ENCODE results near the gene NDFIP2. TPM values are rescaled to one million over a fixed set of nuclear protein-coding genes. Genes with fewer than 3 reads are reported as not detected.
A peak's percentile ranks its signal among the peaks of the same experiment; 100 is the strongest.

NDFIP2 gene
- total and polyA plus RNA-seq, 7 donors: 14.7 to 48.2 (median 28.3) TPM

DNA sequence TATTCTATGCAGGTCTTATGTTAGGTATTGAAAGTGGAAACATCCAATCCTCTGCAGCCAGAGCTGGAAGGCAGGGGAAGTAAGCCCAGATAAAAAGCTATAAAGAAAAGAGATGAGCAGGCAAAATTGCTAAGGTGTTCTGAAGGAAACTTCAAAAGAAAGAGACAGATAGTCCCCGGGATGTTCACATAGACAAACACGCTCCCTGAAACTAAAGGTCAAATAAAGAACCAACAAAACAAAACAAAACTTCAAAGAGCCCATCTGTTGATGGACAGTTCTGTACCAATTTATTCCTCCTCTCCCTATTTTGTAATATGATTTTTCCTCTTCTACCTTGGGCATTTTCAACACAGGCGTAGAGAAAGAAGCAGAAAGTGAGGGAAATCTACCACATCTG, 11.3 kb upstream of the NDFIP2 start:
- TF ChIP-seq, protein P1, sequence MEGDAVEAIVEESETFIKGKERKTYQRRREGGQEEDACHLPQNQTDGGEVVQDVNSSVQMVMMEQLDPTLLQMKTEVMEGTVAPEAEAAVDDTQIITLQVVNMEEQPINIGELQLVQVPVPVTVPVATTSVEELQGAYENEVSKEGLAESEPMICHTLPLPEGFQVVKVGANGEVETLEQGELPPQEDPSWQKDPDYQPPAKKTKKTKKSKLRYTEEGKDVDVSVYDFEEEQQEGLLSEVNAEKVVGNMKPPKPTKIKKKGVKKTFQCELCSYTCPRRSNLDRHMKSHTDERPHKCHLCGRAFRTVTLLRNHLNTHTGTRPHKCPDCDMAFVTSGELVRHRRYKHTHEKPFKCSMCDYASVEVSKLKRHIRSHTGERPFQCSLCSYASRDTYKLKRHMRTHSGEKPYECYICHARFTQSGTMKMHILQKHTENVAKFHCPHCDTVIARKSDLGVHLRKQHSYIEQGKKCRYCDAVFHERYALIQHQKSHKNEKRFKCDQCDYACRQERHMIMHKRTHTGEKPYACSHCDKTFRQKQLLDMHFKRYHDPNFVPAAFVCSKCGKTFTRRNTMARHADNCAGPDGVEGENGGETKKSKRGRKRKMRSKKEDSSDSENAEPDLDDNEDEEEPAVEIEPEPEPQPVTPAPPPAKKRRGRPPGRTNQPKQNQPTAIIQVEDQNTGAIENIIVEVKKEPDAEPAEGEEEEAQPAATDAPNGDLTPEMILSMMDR (IDR thresholded peaks at IDR 0.05): no peak
- Histone ChIP-seq H3K4me1 (no peaks in the 10 kb centered on the region), H3K9me3 (no peaks in the 10 kb centered on the region), H3K4me3 (no peak overlapping the region), H3K27me3 (ENCODE audit: insufficient read depth in 3 of 3, low read length in 2 of 3) (no peaks in the 10 kb centered on the region), H3K36me3 (ENCODE audit: insufficient read depth in 1 of 2, low read depth in 1 of 2) (no peaks in the 10 kb centered on the region), H3K27ac (no peak overlapping the region)
- intact Hi-C loops (cut with DNase I): no loop called here
- 79 to 87% (median 87%) methylated on average over 3 of the region's 3 CpGs for WGBS, 3 donors
- ATAC-seq (no peak), DNase-seq (no peak)

DNA sequence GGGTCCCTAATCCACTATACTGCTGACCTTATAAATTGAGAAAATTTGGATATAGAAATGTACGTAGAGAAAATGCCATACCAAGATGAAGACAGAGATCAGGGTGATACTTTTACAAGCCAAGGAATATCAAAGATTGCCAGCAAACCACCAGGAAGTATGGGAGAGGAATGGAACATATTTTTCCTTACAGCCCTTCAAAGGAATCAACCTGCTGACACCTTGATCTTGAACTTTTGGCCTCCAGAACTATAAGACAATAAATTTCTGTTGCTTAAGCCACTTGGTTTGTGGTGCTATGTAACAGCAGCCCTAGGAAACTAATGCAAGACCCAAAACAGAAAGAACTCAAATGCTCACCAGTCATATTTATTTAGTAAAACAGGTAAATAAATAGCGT, 10.3 kb upstream of the NDFIP2 start:
- H3K4me1 ChIP-seq: no peaks in the 10 kb centered on the region
- no peak overlapping the region for H3K27ac ChIP-seq
- H3K4me3 ChIP-seq: no peak overlapping the region
- no peaks in the 10 kb centered on the region for H3K27me3 ChIP-seq (ENCODE audit: insufficient read depth in 3 of 3, low read length in 2 of 3)
- TF ChIP-seq, protein P1 (IDR thresholded peaks at IDR 0.05): no peak
- H3K36me3 ChIP-seq (ENCODE audit: insufficient read depth in 1 of 2, low read depth in 1 of 2): no peaks in the 10 kb centered on the region
- no peaks in the 10 kb centered on the region for H3K9me3 ChIP-seq
- DNase-seq (no peak), ATAC-seq (no peak)
- intact Hi-C loops (cut with DNase I): no loop called here
- 92 to 94% (median 94%) methylated on average over 2 of the region's 2 CpGs for WGBS, 3 donors

DNA sequence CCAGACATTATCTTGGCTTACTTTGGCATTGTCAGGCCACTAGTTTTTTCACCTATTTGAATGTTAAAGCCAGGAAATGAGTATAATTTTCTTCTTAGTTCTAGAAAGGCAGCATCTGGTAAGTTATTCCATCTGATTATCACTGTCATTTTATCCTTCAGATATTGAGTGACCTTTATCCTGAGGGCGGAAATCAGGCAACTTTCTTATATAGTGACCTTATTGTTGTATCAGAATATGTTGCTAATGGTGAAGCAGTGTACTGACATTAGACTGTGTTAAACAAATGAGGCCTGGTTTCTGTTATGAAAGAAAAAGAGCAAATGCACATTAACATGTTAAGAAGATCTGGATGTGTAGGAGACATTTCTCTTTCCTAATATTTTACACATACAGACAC, 5.4 kb upstream of the NDFIP2 start:
- Histone ChIP-seq H3K36me3 (ENCODE audit: insufficient read depth in 1 of 2, low read depth in 1 of 2) (no peaks in the 10 kb centered on the region), H3K9me3 (no peaks in the 10 kb centered on the region), H3K4me3 (no peak overlapping the region), H3K27ac (no peak overlapping the region), H3K4me1 (peaks cover 4% of the 10 kb centered on the region), H3K27me3 (ENCODE audit: insufficient read depth in 3 of 3, low read length in 2 of 3) (no peaks in the 10 kb centered on the region)
- ATAC-seq (no peak), DNase-seq (no peak)
- 91 to 97% (median 93%) methylated on average over 1 of the region's 1 CpG for WGBS, 3 donors
- intact Hi-C loops (cut with DNase I): loop anchor here in 1 of 2 donors (5.0 kb wide), 1 partner anchor 43 kb away; no protein-coding TSS in a partner anchor
- TF ChIP-seq, protein P1 (IDR thresholded peaks at IDR 0.05): no peak

DNA sequence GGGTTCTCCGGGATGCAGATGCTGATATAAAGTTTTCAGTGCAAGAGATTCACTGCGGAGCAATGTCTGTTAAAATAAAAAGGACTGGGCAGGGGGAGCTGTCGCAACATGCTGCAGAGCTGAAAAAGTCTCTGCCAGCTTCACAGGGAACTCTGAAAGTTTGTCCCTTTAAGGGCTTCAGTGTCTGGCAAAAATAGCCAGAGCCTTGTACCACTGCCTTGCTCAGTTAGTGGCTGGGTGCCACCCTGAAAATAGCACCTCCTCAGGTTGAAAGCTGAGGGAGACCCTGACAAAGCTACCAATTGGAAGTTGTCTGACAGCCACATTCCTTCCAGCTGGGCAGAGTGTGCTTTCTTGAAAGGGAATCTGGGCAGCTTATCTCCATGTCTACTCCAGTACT, 3.0 kb upstream of the NDFIP2 start:
- Histone ChIP-seq H3K36me3 (ENCODE audit: insufficient read depth in 1 of 2, low read depth in 1 of 2) (no peaks in the 10 kb centered on the region), H3K9me3 (no peaks in the 10 kb centered on the region), H3K4me1 (peaks cover 16% of the 10 kb centered on the region), H3K27me3 (ENCODE audit: insufficient read depth in 3 of 3, low read length in 2 of 3) (no peaks in the 10 kb centered on the region), H3K4me3 (no peak overlapping the region), H3K27ac (no peak overlapping the region)
- DNase-seq: peak in 1 of 2 donors; percentile 19
- ATAC-seq: peak; percentile 28 to 43 (median 37)
- TF ChIP-seq, protein P1 (IDR thresholded peaks at IDR 0.05): no peak
- whole genome bisulfite sequencing, 3 donors: 44 to 53% (median 46%) methylated on average over 3 of the region's 3 CpGs
- intact Hi-C loops (cut with DNase I): loop anchor here in 1 of 2 donors (5.0 kb wide), 1 partner anchor 46 kb away; no protein-coding TSS in a partner anchor

DNA sequence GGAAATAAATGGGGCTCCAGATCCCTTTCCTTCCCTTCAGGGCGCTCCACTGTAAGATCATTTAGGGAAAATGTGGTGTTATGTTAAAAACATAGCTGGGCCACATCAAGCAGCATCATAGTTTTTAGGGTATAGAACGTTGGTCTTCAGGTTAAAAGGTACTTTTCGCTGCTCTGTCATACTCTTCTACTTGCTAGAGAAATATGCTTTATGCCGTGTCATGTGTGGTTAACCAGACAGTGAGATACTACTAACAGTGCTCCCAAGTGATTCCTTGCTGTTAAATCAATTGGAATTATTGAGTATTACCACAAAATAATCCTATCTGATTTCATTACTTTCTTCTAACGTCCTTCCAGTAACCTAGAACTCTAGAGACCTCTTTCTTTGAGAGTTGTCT, 1.1 kb upstream of the NDFIP2 start:
- no peak for DNase-seq
- intact Hi-C loops (cut with DNase I): loop anchor here (5.0 to 10.0 kb wide), 4 partner anchors 48 to 73 kb away; partner anchors contain the start of gene RBM26 (in 1 of the 2)
- no peak overlapping the region for H3K4me3 ChIP-seq
- H3K4me1 ChIP-seq: peaks cover 19% of the 10 kb centered on the region
- H3K27me3 ChIP-seq (ENCODE audit: insufficient read depth in 3 of 3, low read length in 2 of 3): no peaks in the 10 kb centered on the region
- H3K36me3 ChIP-seq (ENCODE audit: insufficient read depth in 1 of 2, low read depth in 1 of 2): no peaks in the 10 kb centered on the region
- H3K27ac ChIP-seq: peak overlapping the region; percentile 5
- TF ChIP-seq, protein P1 (IDR thresholded peaks at IDR 0.05): no peak
- WGBS, 3 donors: 64 to 73% (median 68%) methylated on average over 5 of the region's 5 CpGs
- no peak for ATAC-seq
- H3K9me3 ChIP-seq: no peaks in the 10 kb centered on the region

Measured in psoas muscle (tissue), 8 donors.